Endodermal cell (in vitro differentiated cells): Measurements from ENCODE around the gene ATE1. TPM values are rescaled to one million over a fixed set of nuclear protein-coding genes. Genes with fewer than 3 reads are reported as not detected.
"Not testable (repeated sequence)": the region's sequence is repeated elsewhere in the genome, so short reads cannot be mapped to it uniquely, and the experiment has no call there.

Experiments used
- DNase-seq: peaks from one replicate; pipeline ENCODE4 v3.0.0-alpha.2; 2017
- H3K27ac ChIP-seq: 2 replicates; pipeline ENCODE4 v1.5.1; 2013; ENCODE audit warnings: mild to moderate bottlenecking, low read depth, low read length, moderate library complexity
- H3K27me3 ChIP-seq: 2 replicates; pipeline ENCODE4 v1.6.1; 2013; ENCODE audit warnings: mild to moderate bottlenecking, low read length, moderate library complexity; ENCODE audit not compliant: insufficient read depth, control insufficient read depth, poor library complexity, severe bottlenecking
- H3K36me3 ChIP-seq: 2 replicates; pipeline ENCODE4 v1.7.0; 2013; ENCODE audit warnings: mild to moderate bottlenecking, low read length, moderate library complexity; ENCODE audit not compliant: control insufficient read depth, insufficient read depth
- H3K4me1 ChIP-seq: one replicate; pipeline ENCODE4 v1.7.0; 2013; ENCODE audit warnings: low read length; ENCODE audit not compliant: control insufficient read depth, insufficient read depth
- H3K4me3 ChIP-seq: 2 replicates; pipeline ENCODE4 v1.5.1; 2013; ENCODE audit warnings: mild to moderate bottlenecking, low read length, moderate library complexity
- H3K9ac ChIP-seq: 2 replicates; pipeline ENCODE4 v1.6.1; 2013; ENCODE audit warnings: mild to moderate bottlenecking, low read length, moderate library complexity; ENCODE audit not compliant: poor library complexity, severe bottlenecking; ENCODE audit errors: extremely low read depth
- H3K9me3 ChIP-seq: 2 replicates; pipeline ENCODE4 v1.6.1; 2013; ENCODE audit warnings: mild to moderate bottlenecking, low read length, moderate library complexity; ENCODE audit not compliant: control insufficient read depth
- H3K27ac Mint-ChIP-seq: 2 replicates; pipeline ENCODE4 v1.8.0; 2020; ENCODE audit warnings: mixed read lengths
- H3K27me3 Mint-ChIP-seq: 2 replicates; pipeline ENCODE4 v1.8.0; 2021; ENCODE audit warnings: mild to moderate bottlenecking, mixed read lengths; ENCODE audit not compliant: insufficient read depth
- H3K36me3 Mint-ChIP-seq: 2 replicates; pipeline ENCODE4 v1.8.0; 2020; ENCODE audit warnings: low read depth, mixed read lengths
- H3K4me1 Mint-ChIP-seq: 2 replicates; pipeline ENCODE4 v1.8.0; 2020; ENCODE audit warnings: mixed read lengths
- H3K4me3 Mint-ChIP-seq: 2 replicates; pipeline ENCODE4 v1.8.0; 2020; ENCODE audit warnings: mild to moderate bottlenecking, moderate library complexity, mixed read lengths
- H3K9me3 Mint-ChIP-seq: 2 replicates; pipeline ENCODE4 v1.8.0; 2020; ENCODE audit warnings: mild to moderate bottlenecking, mixed read lengths
- CTCF ChIP-seq: fragments of 200-600 bp; sonication (generic); conservative IDR thresholded peaks from 2 replicates; pipeline ENCODE4 v1.5.0; 2021; ENCODE audit warnings: antibody characterized with exemption, mild to moderate bottlenecking
- WGBS, 2 experiments: methylation state at CpG; one replicate each; pipeline versions ENCODE4 v1.1.5 to v1.1.7; 2013; ENCODE audit warnings: missing lambda C conversion rate in 2 of 2, mixed read lengths in 1 of 2; ENCODE audit not compliant: insufficient coverage in 1 of 2, insufficient read length in 1 of 2; 5-methylcytosine and 5-hydroxymethylcytosine counted together
- total RNA-seq, 2 donors: library from RNA; stranded (reverse); fragmentation: NEBNext Ultra II Directional in 1 of 2; extraction: Animal tissue kit (Norgen Biotek cat#: 25700) in 1 of 2; gene quantifications; 2 replicates in 1 of 2; 3 replicates in 1 of 2; pipeline ENCODE4 v1.2.1, GENCODE V29; 2021

ATE1 gene
- total RNA-seq, 2 donors from 2014 or later: 31.2 to 32.2 TPM

- Histone ChIP-seq H3K27me3 (no peaks in the 10 kb centered on the region), H3K4me3 (peak overlapping the region; percentile 94), H3K36me3 (peaks cover 16% of the 10 kb centered on the region), H3K4me1 (peaks cover 23% of the 10 kb centered on the region), H3K9me3 (no peaks in the 10 kb centered on the region), H3K9ac (no peak overlapping the region), H3K27ac (no peak overlapping the region)
- Mint-ChIP-seq H3K27me3 (no peaks in the 10 kb centered on the region), H3K4me1 (peaks cover 23% of the 10 kb centered on the region), H3K4me3 (peak overlapping the region; percentile 92), H3K9me3 (no peaks in the 10 kb centered on the region), H3K27ac (no peak overlapping the region), H3K36me3 (peaks cover 17% of the 10 kb centered on the region)
- TF ChIP-seq CTCF: no peak
- 94% methylated on average over 2 of the region's 4 CpGs; no CpG with 5 or more reads in 1 of the 2 experiments for WGBS, 2 experiments
- no peak for DNase-seq
These were observed 1.7 kb downstream of the ATE1 start for GRCh38 chr10:121926157-121926556.

GRCh38 chr10:121921238-121921931 lies 6.4 kb downstream of the ATE1 start:
- H3K4me3 Mint-ChIP-seq: no peak overlapping the region
- no peak for TF ChIP-seq CTCF
- Histone ChIP-seq H3K4me1 (peaks cover 5% of the 10 kb centered on the region), H3K36me3 (peaks cover 50% of the 10 kb centered on the region), H3K9me3 (peaks cover 6% of the 10 kb centered on the region), H3K27ac (peak overlapping the region; percentile 92), H3K4me3 (no peak overlapping the region), H3K27me3 (no peaks in the 10 kb centered on the region), H3K9ac (no peak overlapping the region)
- H3K9me3 Mint-ChIP-seq: peaks cover 3% of the 10 kb centered on the region
- peaks cover 3% of the 10 kb centered on the region for H3K4me1 Mint-ChIP-seq
- H3K36me3 Mint-ChIP-seq: peaks cover 55% of the 10 kb centered on the region
- no peaks in the 10 kb centered on the region for H3K27me3 Mint-ChIP-seq
- WGBS, 2 experiments: 74 to 82% methylated on average over 5 to 10 of the region's 10 CpGs
- no peak for DNase-seq
- H3K27ac Mint-ChIP-seq: peak overlapping the region; percentile 27

GRCh38 chr10:121919666-121920065 lies 8.2 kb downstream of the ATE1 start:
- H3K27ac Mint-ChIP-seq: no peak overlapping the region

GRCh38 chr10:121918800-121919199 lies 9.0 kb downstream of the ATE1 start:
- H3K4me3 Mint-ChIP-seq, H3K9me3 Mint-ChIP-seq, H3K4me1 ChIP-seq, H3K27me3 ChIP-seq, DNase-seq, H3K4me3 ChIP-seq, H3K9ac ChIP-seq, H3K4me1 Mint-ChIP-seq, H3K9me3 ChIP-seq, H3K27ac Mint-ChIP-seq, H3K27me3 Mint-ChIP-seq, H3K27ac ChIP-seq: not testable (repeated sequence)
- peaks cover 60% of the 10 kb centered on the region for H3K36me3 ChIP-seq
- WGBS, 2 experiments: 95 to 96% methylated on average over 7 of the region's 7 CpGs
- peaks cover 71% of the 10 kb centered on the region for H3K36me3 Mint-ChIP-seq

More at GRCh38 chr10:121919666-121920065, 8.2 kb downstream of the ATE1 start:
- H3K9ac ChIP-seq: no peak overlapping the region
- no peak overlapping the region for H3K4me3 ChIP-seq
- H3K4me1 Mint-ChIP-seq: peaks cover 3% of the 10 kb centered on the region
- H3K36me3 ChIP-seq: peaks cover 59% of the 10 kb centered on the region
- no peak overlapping the region for H3K27ac ChIP-seq
- no peaks in the 10 kb centered on the region for H3K27me3 ChIP-seq
- no peak overlapping the region for H3K4me3 Mint-ChIP-seq
- peaks cover 5% of the 10 kb centered on the region for H3K4me1 ChIP-seq
- H3K36me3 Mint-ChIP-seq: peaks cover 68% of the 10 kb centered on the region
- DNase-seq: no peak
- WGBS, 2 experiments: 93 to 98% methylated on average over 10 of the region's 10 CpGs
- peaks cover 6% of the 10 kb centered on the region for H3K9me3 ChIP-seq
- H3K27me3 Mint-ChIP-seq: no peaks in the 10 kb centered on the region
- H3K9me3 Mint-ChIP-seq: peaks cover 3% of the 10 kb centered on the region
- TF ChIP-seq CTCF: no peak
